HepG2 (cell line): Measurements from ENCODE around the gene GALNT9.

Experiments
- NFIC ChIP-seq: IDR thresholded peaks from 2 replicates; pipeline ENCODE4 v1.6.1; 2012; ENCODE audit warnings: mild to moderate bottlenecking, low read length, inconsistent platforms
- TCF7 ChIP-seq: sonication (generic); IDR thresholded peaks from 2 replicates; pipeline ENCODE4 v1.6.1; 2016; ENCODE audit warnings: antibody characterized with exemption, low read depth
- ZNF546 ChIP-seq: sonication (generic); formaldehyde crosslinking; conservative IDR thresholded peaks from 2 replicates; pipeline ENCODE4 v1.8.1; 2023; ENCODE audit warnings: mild to moderate bottlenecking, missing genetic modification reagents

DNA sequence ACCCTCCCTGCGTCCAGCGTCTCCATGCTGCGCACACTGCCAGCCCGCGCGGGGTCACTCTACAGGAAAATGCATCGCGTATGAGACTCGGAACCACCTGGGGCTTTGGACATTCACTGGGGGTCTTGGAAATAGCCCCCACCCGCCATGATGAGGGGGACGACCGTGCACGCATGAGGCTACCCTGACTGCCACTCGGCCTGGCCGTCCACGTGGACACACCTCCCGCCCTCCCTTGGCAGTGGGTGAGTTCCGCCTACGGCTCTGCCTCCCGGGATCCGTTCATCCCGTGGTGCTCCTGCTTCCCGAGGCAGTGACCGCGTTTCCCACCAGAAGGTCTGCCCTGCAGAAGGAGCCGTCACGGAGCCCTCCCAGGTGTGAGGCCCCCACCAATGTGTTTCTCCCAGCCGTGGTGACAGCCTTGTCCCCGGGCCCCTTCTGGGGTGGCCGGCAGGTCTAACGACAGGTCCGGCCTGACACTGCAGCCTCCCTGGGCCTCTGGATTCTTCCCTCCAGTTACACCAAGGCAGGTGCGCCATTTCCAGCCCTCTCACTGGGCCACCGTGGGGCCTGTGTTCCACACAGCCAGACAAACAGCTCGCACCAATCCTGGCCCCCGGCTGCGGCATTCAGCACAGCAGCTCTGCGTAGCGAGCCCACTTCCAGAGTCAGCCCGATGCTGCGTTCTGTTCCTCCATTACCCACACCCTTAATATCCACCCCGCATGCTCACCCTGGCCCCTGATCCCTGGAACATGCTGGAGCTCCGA, 11.1 kb upstream of the GALNT9 start:
- TF ChIP-seq ZNF546 (CRISPR knock-in tag): no peak
- no peak for TF ChIP-seq NFIC
- no peak for TF ChIP-seq TCF7
